Prostate gland (tissue), 2 donors: ENCODE measurements around the gene CCDC192.

Source experiments
- POLR2A ChIP-seq: fragments of 450-650 bp; IDR thresholded peaks from one replicate; pipeline ENCODE4 v1.6.1; 2016; ENCODE audit warnings: antibody characterized with exemption, mild to moderate bottlenecking
- POLR2AphosphoS5 ChIP-seq: sonication (generic); formaldehyde crosslinking; IDR thresholded peaks from one replicate; pipeline ENCODE4 v1.6.1; 2017; ENCODE audit warnings: antibody characterized with exemption
- TF ChIP-seq, protein P1 (sequence below), 4 experiments: fragments of 200-600 bp in 2 of 4; fragments of 450-650 bp in 2 of 4; sonication (generic) in 2 of 4; IDR thresholded peaks; 1 replicate in 3 of 4; 2 replicates in 1 of 4; pipeline ENCODE4 v1.5.1; 2016 to 2019; ENCODE audit warnings: antibody characterized with exemption in 4 of 4, mild to moderate bottlenecking in 2 of 4, moderate library complexity in 2 of 4

DNA sequence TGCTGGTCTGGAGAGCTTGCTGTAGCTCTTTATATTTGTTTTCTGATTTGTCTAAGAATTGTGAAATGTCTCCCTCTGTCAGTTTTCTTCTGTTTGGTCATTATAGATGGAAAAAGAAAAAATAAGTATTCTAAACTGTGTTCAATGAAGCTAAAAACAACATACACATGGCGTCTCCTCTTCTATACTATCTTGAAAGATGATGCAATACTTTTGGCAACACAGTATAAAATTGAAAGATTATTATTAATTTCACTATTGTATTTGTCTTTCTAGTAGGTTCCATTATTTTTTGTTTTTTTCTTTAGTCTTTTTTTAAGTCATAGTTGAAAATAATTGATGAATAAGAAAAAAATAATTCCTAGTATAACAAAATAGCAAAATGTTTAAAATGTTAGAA, 22.5 kb downstream of the CCDC192 start:
- TF ChIP-seq, protein P1, sequence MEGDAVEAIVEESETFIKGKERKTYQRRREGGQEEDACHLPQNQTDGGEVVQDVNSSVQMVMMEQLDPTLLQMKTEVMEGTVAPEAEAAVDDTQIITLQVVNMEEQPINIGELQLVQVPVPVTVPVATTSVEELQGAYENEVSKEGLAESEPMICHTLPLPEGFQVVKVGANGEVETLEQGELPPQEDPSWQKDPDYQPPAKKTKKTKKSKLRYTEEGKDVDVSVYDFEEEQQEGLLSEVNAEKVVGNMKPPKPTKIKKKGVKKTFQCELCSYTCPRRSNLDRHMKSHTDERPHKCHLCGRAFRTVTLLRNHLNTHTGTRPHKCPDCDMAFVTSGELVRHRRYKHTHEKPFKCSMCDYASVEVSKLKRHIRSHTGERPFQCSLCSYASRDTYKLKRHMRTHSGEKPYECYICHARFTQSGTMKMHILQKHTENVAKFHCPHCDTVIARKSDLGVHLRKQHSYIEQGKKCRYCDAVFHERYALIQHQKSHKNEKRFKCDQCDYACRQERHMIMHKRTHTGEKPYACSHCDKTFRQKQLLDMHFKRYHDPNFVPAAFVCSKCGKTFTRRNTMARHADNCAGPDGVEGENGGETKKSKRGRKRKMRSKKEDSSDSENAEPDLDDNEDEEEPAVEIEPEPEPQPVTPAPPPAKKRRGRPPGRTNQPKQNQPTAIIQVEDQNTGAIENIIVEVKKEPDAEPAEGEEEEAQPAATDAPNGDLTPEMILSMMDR (IDR thresholded peaks at IDR 0.05), result no peak
- no peak for TF ChIP-seq POLR2AphosphoS5
- TF ChIP-seq POLR2A, result no peak
